Progenitor cell of endocrine pancreas (in vitro differentiated cells): ENCODE measurements around the gene TNP1. TPM values are rescaled to one million over a fixed set of nuclear protein-coding genes. Genes with fewer than 3 reads are reported as not detected.

Source experiments
- DNase-seq: peaks from one replicate; pipeline ENCODE4 v3.0.0; 2021; ENCODE audit warnings: low spot score; ENCODE audit not compliant: unreplicated experiment
- H3K27ac Mint-ChIP-seq: 2 replicates; pipeline ENCODE4 v1.8.0; 2021; ENCODE audit warnings: mild to moderate bottlenecking, moderate library complexity, mixed read lengths
- H3K27me3 Mint-ChIP-seq: 2 replicates; pipeline ENCODE4 v1.8.0; 2021; ENCODE audit warnings: mixed read lengths
- H3K36me3 Mint-ChIP-seq: 2 replicates; pipeline ENCODE4 v1.8.0; 2022; ENCODE audit warnings: mixed read lengths; ENCODE audit not compliant: insufficient read depth
- H3K4me1 Mint-ChIP-seq: 2 replicates; pipeline ENCODE4 v1.8.0; 2021; ENCODE audit warnings: low read depth, mixed read lengths
- H3K4me3 Mint-ChIP-seq: 2 replicates; pipeline ENCODE4 v1.8.0; 2021; ENCODE audit warnings: low read depth, mild to moderate bottlenecking, moderate library complexity, mixed read lengths
- H3K9me3 Mint-ChIP-seq: 2 replicates; pipeline ENCODE4 v1.8.0; 2021; ENCODE audit warnings: low read depth, mixed read lengths
- total RNA-seq: library from RNA; stranded (reverse); gene quantifications from 2 replicates; pipeline ENCODE4 v1.2.1, GENCODE V29; 2021
- TF ChIP-seq, protein P1 (sequence below): fragments of 200-600 bp; sonication (generic); IDR thresholded peaks from one replicate; pipeline ENCODE4 v1.5.0; 2021; ENCODE audit warnings: antibody characterized with exemption, mild to moderate bottlenecking; ENCODE audit not compliant: unreplicated experiment

TNP1 gene
- total RNA-seq, 1 donor from 2014 or later: 1.1 TPM

DNA sequence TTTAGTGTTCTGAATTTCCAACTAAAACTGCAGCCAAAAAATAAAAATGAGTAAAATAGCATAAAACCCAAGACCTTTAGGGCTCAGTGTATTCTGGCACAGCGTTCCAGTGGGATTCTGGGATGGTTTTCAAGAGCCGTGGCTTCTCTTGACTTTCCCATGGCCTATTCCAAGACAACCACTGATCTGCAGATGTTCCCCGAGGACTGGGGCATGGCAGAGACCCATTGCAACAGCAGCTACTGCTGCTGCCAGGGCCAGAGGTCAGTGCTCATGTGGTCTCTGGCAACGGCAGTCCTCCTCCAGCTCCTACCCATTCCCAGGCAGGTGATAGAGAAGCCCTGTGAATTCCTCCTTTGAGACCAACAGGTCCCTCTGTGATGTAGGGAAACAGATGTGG, 26.8 kb downstream of the TNP1 start:
- peaks cover 9% of the 10 kb centered on the region for H3K27me3 Mint-ChIP-seq
- TF ChIP-seq, protein P1, sequence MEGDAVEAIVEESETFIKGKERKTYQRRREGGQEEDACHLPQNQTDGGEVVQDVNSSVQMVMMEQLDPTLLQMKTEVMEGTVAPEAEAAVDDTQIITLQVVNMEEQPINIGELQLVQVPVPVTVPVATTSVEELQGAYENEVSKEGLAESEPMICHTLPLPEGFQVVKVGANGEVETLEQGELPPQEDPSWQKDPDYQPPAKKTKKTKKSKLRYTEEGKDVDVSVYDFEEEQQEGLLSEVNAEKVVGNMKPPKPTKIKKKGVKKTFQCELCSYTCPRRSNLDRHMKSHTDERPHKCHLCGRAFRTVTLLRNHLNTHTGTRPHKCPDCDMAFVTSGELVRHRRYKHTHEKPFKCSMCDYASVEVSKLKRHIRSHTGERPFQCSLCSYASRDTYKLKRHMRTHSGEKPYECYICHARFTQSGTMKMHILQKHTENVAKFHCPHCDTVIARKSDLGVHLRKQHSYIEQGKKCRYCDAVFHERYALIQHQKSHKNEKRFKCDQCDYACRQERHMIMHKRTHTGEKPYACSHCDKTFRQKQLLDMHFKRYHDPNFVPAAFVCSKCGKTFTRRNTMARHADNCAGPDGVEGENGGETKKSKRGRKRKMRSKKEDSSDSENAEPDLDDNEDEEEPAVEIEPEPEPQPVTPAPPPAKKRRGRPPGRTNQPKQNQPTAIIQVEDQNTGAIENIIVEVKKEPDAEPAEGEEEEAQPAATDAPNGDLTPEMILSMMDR: no peak
- H3K4me3 Mint-ChIP-seq: no peak overlapping the region
- H3K9me3 Mint-ChIP-seq: no peaks in the 10 kb centered on the region
- no peak overlapping the region for H3K27ac Mint-ChIP-seq
- H3K4me1 Mint-ChIP-seq: peaks cover 8% of the 10 kb centered on the region
- H3K36me3 Mint-ChIP-seq: no peaks in the 10 kb centered on the region
- no peak for DNase-seq

DNA sequence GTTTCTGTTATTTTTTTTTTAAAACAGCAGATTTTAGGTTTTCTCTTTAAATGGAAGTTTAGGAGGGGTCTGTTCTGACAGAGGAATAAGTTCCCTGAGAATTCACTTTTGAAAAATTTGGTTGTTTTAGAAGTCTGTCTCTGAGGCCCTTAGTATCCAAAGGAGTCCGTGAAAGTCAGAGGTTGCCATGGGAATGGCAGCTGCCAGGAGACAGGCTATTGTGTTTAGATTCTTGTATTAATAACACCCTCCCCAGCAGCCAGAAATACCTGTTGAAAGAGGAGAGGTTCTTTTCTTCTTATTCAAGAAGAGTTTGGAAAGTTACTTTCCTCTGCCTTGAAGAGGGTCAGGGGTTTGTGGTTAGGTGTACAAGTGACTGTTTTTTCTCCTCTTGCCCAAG, 29.5 kb downstream of the TNP1 start:
- no peak overlapping the region for H3K27ac Mint-ChIP-seq
- no peak for DNase-seq
- TF ChIP-seq, protein P1: no peak
- peaks cover 8% of the 10 kb centered on the region for H3K4me1 Mint-ChIP-seq
- H3K9me3 Mint-ChIP-seq: no peaks in the 10 kb centered on the region
- no peak overlapping the region for H3K4me3 Mint-ChIP-seq
- H3K36me3 Mint-ChIP-seq: no peaks in the 10 kb centered on the region
- peaks cover 10% of the 10 kb centered on the region for H3K27me3 Mint-ChIP-seq

GRCh38 chr2:216829533-216829932, 30.3 kb downstream of the TNP1 start:
- Mint-ChIP-seq H3K4me3 (no peak overlapping the region), H3K27me3 (peaks cover 10% of the 10 kb centered on the region), H3K9me3 (no peaks in the 10 kb centered on the region), H3K27ac (no peak overlapping the region), H3K36me3 (no peaks in the 10 kb centered on the region), H3K4me1 (peaks cover 8% of the 10 kb centered on the region)
- TF ChIP-seq, protein P1: no peak
- DNase-seq: no peak

DNA sequence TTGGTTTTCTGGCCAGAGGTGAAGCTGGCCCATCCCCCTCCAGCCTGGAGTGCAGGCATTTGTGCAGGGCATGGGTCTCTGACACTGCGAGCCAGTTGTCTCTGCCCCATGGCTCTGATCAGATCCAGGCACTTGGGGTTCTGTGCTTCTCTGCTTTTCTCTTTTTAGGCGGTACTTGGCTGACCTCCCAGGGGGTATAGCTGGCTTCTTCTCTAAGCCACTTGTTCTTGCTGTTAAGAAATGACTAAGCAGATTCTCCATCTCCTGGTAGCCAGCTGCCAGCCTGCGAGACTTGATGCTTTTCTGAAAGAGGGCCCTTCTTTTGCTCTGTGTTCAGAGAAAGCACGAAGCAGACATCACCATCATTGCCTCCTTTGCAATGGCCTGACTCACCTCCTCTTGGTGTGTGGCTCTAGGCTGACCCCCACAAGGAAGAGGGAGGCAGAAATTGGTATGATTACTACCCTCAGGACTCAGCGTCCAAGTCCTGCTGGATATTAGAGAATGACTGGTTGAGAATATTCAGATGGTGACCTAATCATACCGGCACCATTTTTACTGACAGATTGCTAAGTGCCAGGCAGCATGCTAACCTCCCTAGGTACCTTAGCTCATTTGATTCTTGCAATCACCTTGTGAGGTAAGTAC, 32.7 kb downstream of the TNP1 start:
- TF ChIP-seq, protein P1: no peak
- H3K9me3 Mint-ChIP-seq: no peaks in the 10 kb centered on the region
- H3K27me3 Mint-ChIP-seq: peaks cover 10% of the 10 kb centered on the region
- no peaks in the 10 kb centered on the region for H3K36me3 Mint-ChIP-seq
- no peak overlapping the region for H3K4me3 Mint-ChIP-seq
- peaks cover 8% of the 10 kb centered on the region for H3K4me1 Mint-ChIP-seq
- no peak overlapping the region for H3K27ac Mint-ChIP-seq
- DNase-seq: no peak

GRCh38 chr2:216822470-216822869, 37.4 kb downstream of the TNP1 start:
- TF ChIP-seq, protein P1: no peak
- Mint-ChIP-seq H3K27ac (no peak overlapping the region), H3K4me3 (no peak overlapping the region), H3K9me3 (no peaks in the 10 kb centered on the region), H3K4me1 (no peaks in the 10 kb centered on the region), H3K27me3 (peaks cover 7% of the 10 kb centered on the region), H3K36me3 (no peaks in the 10 kb centered on the region)
- DNase-seq: no peak
